HPDE6-E6E7 (cell line): ENCODE results near the gene ESPL1.
"Not testable (repeated sequence)": the region's sequence is repeated elsewhere in the genome, so short reads cannot be mapped to it uniquely, and the experiment has no call there.

Source experiments
- DNase-seq: peaks from one replicate; pipeline ENCODE4 v3.0.0; 2011; ENCODE audit warnings: missing footprints; ENCODE audit errors: extremely low spot score

Gene ESPL1

DNA sequence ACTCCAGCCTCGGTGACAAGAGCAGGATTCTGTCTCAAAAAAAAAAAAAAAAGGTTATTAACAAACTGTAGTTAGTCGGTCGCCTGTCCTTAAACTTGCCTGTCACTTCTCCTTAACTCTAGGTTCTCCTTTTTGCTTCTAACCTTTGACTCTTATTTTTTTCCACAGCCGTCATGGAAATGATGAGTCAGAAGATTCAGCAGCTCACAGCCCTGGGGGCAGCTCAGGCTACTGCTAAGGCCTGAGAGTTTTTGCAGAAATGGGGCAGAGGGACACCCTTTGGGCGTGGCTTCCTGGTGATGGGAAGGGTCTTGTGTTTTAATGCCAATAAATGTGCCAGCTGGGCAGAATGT, 31.0 kb downstream of the ESPL1 start:
- peak; percentile 49 for DNase-seq

DNA sequence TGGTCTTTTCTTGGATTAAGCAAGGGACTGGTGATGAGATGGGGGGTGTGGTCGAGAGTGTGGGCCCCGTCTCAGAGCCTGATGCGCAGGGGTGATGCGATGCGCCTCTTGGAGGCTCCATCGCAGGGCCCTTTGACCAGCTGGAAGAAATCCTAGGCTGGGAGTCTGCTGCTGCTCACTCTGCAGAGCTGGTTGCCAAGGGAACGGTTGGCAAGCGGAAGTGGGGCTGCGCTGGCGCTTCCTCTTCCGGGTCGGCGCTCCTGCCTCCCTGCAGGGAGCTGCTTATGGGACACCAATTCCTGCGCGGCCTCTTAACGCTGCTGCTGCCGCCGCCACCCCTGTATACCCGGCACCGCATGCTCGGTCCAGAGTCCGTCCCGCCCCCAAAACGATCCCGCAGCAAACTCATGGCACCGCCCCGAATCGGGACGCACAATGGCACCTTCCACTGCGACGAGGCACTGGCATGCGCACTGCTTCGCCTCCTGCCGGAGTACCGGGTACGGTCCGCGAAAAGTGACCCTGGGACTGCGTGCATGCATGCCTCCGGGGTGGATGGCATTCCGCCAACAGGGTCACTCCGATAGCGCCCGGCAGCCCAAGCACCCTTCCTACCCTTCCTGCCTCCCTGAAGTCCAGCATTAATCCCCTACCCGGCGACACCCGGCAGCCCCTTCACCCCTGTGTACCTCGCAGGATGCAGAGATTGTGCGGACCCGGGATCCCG, 31.5 kb downstream of the ESPL1 start, which contains the start of gene MYG1:
MYG1 (plus strand) TSS at position 242 of the 727 bp plus-strand sequence; CDS start at position 285, 43 bp downstream.
- peak; percentile 64 for DNase-seq

DNA sequence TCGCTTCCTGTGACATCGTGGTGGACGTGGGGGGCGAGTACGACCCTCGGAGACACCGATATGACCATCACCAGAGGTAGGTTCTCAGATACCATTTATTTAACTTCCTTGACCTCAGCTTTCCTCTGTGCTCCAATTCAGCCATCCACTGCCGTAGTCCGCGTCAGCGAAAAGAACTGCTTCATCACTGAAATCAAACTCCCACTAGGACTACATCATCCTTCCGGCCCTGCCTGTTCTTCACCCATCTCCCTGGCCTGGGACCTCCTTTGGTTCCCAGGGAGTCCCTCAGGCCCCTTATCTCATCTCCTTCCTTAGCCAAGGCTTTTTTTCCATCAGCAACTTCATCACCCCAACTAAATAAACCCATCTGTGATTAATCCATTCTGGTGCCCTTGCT, 32.1 kb downstream of the ESPL1 start:
- no peak for DNase-seq

DNA sequence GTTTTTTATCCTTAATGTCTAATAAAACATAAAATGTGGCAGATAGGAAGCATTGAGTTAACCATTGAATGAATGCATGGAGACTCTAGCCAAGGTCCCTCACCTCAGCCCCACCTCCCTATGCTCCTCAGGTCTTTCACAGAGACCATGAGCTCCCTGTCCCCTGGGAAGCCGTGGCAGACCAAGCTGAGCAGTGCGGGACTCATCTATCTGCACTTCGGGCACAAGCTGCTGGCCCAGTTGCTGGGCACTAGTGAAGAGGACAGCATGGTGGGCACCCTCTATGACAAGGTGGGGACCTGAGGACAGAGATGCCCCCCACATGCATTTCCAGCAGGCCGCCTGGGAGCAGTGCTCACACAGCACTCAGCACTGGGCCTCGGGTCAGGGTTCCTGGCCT, 34.8 kb downstream of the ESPL1 start:
- DNase-seq, result no peak

DNA sequence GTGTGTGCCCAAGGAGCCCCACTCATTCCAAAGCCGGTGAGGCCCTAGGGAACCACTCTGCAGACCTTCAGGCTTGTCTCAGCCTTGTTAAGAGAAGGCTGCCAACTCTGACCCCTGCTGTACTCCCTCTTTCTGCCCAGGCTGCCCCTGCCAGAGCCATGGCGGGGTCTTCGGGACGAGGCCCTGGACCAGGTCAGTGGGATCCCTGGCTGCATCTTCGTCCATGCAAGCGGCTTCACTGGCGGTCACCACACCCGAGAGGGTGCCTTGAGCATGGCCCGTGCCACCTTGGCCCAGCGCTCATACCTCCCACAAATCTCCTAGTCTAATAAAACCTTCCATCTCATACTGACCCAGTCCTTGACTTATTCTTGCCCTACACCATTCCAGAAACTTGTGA, 38.7 kb downstream of the ESPL1 start:
- DNase-seq, result no peak

DNA sequence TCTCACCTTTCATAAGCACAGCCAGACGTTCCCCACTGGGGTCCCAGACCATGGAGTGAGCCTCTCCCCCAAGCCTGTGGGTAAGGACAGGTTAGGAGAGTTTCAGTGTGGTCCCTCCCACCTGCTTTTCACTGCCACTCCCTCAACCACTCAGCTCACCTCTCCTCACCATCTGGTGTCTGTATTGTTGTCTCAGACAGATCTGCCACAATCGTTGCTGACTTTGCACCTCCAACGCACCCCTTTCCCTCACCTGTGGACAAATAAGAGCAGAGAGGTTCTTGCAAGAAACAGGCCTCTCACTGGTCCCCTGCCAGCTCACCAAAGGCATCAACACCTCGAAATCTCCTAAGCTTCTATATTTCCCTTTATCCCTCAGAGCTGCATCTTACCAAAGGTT, 40.2 kb downstream of the ESPL1 start:
- DNase-seq, result no peak

DNA sequence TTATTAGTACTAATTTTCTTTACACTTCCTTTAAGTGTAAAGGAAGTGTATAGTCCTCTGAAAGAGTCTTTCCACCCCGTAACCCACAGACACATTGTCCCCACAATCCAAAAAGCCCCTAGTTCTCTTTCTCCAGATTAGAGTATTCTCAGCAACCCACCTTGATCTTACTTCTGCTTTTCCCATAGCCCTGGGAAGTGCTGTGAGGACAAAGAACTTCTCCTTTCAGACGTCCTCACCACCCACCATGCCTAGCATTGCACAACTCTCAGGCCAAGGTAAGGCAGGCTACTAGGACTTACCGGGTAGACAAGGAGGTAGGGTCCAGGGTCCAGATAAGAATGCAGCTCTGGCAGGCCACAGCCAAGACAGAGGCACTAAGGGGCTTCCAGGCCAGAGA, 45.9 kb downstream of the ESPL1 start:
- DNase-seq, result no peak

DNA sequence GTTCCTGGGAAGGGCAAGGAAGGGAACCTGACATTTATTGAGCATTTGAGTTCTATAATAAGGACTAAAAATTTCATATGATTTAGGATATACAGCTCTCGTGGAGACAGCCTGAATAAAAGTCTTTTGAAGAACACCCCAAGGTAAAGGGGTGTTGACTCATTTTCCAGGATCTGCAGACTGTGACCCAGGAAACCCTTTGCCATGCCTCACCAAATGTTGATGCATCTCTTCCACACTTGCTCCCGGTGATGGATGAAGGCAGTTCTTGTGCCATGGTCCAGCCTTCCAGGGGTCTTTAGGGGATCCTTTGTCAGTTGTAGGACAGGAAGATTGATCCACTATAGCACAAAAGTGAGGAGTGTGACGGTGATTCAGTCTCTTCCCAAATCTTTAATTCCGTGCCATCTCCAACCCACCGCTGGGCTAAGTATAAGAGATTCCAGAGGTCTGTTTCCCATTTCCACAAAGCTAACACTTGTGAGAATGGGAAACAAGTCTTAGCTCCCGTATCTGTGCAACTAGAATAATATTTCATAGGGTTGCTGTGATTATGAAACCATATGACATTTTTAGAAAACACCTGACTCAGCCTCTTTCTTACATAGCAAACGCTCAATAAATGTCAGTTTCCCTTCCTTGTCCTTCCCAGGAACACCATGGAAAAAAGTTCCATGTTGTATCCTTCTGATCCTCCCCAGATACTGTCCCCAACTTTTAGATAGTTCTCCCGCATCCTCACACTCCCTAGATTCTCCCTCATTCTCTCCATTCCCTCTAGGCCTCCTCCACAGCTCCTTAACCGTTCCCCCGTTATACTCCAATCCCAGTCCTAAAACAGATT, 52.5 kb downstream of the ESPL1 start:
- no peak for DNase-seq

DNA sequence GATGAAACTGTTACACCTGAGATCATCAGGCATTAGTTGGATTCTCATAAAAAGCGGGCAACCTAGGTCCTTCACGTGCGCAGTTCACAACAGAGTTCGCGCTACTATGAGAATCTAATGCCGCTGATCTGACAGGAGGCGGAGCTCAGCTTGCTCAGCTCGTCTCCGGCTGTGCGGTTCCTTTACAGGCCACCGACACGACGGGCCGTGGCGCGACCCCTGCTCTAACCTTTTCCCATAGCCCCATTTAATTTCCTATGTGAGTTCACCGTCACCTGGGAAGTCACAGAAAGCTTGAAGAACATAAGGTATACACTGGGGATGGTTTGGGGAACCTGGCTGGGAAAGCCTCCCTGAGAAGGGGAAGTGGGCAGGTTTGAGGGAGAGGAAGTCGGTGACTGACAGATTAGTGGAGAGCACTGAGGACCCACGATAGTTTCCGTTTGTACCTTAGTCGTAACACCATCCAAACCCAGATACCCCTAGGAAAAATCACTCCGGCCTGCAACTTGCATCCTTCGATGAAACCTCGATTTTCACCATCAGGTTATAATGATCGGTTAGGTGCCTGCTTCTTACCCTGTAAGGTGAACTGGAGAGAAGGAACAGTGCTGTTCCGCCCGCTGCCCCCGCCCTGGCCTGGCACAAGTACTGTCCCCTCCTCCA, 56.1 kb downstream of the ESPL1 start:
- no peak for DNase-seq

DNA sequence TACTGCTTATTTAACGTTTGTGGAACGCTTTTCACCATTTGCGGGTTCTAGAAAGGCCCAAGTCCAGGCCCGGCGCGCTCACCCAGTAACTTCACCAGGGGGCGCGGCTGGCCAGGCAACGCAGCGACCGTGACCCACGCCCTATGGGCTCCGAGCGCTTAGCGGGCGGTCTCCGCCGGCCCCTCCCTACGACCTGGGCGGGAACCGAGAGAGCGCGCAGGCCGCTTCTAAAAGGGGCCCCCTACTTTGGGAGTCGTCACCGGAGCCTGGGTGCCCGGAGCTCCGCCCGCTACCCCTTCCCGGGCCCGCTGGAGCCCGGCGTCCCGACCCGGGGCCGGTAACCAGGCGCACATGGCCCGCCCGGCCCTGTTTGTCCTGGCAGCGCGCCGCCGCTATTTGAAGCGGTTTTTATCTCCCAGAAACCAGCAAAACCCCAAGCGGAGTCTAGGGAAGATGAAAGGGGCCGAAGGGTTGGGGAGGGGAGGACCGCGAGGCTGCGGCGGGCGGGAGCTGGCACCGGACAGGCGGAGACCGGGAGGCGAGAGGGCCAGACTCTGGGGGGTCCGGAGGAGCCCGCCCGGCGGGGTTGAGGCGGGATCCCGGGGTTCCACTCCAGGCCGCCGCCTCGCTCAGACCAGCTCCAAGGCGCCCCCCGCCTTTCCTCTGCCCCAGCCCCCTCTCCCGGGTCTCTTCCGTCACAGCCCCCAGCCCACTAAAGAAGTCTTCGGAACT, 56.8 kb downstream of the ESPL1 start:
- peak; percentile 88 for DNase-seq

DNA sequence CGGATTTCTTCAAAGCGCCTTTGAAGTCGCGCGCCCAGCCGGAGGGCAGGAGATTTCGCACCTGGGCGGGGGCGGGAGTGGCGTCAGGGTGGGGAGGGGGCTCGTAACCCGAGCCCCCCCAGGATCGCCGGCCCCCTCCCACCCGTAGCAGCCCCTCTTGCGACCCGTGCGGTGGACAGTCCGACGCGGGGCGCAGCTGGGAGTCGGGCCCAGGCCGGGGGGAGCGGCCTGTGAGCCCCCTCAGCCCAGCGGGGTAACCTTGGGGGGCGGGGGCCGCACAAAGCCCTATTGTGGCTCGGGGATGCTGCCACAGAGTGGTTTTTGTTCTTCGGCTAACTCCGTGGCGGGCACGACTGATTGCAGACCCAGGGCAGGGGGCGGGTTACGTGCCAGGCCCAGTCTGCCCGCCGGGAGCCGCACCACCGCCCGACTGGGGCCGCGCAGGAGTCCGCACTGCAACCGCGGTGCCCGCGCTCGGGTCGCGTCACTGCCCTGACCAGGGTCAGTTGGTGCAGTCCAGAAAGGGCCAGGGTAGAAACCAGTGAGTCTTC, 57.5 kb downstream of the ESPL1 start:
- no peak for DNase-seq

DNA sequence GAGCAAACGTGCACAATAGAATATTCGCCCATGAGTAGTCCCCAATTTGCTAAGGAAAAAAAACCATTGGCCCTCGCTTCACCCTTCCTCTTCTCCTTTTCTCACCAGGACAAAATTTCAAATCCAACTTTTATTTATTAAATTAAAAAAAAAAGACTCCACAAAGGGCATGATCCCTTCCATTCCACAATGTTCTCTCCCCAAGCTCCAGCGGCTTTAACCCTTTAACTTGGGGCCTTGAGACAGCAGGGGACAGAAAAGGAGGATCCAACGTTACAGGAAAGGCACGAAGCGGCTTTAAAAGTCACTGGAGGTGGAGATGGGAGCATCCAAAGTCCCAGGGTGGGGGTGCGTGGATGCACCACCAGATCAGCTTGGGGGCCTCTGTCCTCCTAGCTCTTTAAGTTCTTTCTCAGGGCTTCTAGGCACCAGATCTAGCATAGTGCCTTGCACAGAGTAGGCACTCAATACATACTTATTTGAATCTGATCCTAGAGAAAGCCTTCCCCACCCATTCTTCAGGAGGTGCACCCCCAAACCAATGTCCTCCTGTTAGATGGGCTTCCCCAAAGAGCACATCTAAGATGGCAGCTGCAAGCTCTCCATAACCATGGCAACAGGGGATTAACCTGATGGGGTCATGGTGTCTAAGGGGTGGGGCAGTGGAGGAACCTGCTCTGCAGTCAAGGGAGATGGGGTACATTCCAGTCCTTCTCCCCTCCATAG, 58.5 kb downstream of the ESPL1 start:
- no peak for DNase-seq

DNA sequence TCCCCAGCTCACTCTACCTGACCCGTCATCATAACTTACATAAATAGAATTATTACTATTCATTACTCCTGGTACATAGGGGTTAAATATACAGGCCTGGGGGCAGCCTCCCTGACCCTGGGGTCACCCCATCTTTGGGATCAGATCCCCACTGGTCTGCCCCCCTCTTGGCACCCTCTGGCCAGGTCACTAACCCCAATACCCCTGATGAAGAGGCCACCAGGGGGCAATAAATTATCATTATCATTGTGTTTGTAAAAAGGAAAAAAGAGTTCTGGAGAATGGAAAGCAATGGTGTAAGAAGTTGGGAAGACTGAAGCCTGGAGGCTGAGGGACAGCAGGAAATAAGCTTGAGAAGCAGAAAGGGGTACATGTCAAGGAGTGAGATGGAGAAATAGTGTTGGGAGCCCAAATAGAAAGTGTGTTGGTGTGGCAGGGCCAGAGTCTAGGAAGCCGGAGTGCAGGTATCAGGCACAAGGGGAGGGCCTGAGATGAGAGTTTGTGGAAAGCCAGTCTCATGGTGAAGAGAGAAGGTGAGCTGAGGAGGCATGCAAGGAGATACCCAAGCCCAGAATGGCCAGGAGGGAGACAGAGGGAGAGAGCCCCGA, 59.4 kb downstream of the ESPL1 start:
- no peak for DNase-seq

DNA sequence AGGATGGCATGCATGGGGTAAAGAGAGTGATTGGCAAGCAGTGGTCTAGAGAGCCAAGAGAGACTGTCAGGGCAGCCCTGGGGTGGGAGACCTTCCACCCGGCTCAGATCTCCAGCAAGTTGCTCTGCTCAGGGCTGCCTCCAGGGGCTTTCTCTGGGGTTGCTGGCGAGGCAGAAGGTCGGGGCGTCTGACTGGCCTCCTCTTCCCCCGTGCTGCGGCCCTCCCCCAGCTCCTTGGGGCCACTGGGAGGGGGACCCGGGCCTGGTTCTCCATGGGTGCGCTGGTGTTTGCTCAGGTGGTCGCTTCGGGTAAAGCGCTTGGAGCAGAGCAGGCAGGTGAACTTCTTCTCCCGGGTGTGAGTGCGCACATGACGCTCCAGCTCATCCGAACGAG, 59.9 kb downstream of the ESPL1 start:
- no peak for DNase-seq

DNA sequence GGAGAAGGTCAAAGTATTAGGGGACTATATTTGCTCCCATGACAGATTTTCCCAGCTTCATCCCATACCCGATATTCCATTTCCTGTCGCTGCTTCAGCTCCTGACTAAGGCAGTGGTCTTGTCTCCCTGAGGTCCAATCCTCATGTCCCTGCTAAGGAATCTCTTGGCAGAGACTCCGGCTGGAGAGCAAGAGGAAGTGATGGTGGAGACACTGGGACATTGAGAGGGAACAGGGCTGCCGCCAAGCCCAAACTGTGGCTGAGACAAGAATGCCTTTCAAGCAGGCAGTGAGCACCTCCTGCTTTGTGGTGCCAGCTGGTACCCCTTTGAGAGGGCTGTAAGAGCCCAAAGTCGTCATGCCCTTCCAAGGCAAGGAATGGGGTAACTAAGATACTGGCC, 62.6 kb downstream of the ESPL1 start:
- DNase-seq, result no peak

DNA sequence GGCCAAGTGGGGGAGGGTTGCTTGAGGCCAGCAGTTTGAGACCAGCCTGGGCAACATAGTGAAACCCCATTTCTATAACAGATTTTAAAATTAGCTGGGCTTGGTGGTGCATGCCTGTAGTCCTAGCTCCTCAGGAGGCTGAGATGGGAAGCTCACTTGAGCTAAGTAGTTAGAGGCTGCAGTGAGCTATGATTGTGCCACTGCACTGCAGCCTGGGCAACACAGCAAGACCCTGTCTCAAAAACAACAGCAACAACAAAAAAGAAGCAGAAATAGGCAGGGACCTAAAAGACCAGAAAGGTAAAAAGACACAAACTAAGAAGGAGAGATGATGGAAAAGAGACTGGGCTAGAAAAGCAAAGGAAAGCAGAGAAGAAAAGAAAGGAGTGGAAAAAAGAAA, 64.2 kb downstream of the ESPL1 start:
- DNase-seq, result not testable (repeated sequence)

DNA sequence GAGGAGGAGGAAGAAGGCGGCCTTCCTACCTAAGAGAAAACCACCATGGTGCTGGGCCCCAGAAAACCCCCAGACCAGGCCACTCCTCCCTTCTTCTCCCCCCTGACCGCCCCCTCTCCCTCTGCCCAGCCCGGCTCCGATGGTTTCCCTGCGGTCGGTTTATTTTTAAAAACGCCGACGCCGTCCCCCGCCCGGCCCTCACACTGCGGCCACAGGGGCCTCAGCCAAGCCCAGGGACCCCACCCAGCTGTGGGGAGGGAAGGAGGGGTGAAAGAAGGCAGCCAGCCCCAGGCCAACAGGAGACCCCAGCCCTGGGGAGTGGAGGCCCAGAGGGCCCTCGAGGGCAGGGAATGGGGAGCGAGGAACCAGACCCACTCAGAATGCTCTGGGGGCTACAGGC, 64.6 kb downstream of the ESPL1 start:
- no peak for DNase-seq

DNA sequence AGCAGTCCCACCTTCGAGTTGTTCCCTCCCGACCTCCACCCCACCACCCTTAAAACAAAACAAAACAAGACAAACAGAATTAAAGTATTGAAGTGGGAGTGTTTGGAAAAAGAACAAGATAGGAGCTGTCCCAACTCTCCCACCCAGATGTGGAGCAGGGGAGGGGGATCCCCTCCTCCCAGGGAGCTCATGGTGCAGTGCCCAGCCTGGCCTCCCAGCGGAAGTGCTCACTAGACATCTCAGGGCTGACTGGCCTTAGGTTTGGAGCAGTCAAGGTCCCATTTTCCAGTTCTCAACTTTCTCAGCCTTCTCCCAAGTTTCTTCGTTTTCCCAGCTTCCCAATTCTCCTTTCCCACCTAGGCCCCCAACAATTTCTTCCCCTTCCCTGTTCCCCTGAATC, 65.2 kb downstream of the ESPL1 start:
- no peak for DNase-seq

DNA sequence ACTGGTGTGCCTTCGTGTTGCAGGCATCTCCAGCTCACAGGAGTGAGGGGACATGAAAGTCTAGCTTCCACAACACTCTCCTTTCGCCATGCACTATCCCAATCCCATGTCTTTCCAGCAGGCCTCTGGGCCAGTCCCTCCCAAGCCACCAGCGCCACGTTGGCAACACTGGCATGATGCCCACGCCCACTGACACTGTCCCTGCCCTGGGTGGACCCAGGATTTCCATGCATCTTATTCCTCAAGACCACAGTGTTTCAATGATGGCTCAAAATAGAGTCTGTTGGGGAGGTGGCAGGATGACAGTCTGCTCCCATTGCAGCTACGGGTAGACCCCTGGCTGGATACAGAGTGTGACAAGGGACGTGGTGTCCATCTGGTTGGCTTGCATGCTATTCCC, 65.7 kb downstream of the ESPL1 start:
- DNase-seq, result no peak

DNA sequence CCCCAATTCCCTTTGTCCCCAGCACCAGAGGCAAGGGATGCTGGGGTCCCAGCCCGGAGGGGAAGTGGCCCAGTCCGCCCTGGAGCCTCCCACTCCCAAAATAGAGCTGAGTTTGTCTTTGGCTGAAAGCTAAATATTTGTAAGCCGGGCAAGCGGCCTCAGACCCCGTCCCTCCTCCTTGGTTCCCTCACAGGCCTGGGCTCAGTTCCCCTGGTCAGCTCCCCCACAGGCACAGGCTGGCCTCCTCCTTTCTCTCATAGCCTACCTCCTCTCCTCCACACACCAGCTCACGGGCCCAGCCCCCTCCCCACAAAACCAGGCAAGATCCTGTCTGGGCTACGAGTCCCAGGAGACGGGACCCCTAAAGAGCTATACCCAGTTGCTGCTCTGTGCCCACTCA, 66.7 kb downstream of the ESPL1 start:
- DNase-seq, result no peak
